Psoas muscle (tissue), 8 donors: Measurements from ENCODE around the gene RRP9. TPM values are rescaled to one million over a fixed set of nuclear protein-coding genes. Genes with fewer than 3 reads are reported as not detected.
A peak's percentile ranks its signal among the peaks of the same experiment; 100 is the strongest.

Experiments
- ATAC-seq, 4 donors: fragments of 200-7000 bp; cut with Tn5 transposase; one replicate each; pipeline ENCODE4 v1.9.1; 2020; ENCODE audit warnings: moderate library complexity in 3 of 4, mild to moderate bottlenecking in 2 of 4
- DNase-seq, 2 donors: peaks; one replicate each; pipeline ENCODE4 v3.0.0-alpha.2; 2020
- H3K27ac ChIP-seq: fragments of 200-600 bp; one replicate; pipeline ENCODE4 v1.8.0; 2022
- H3K27me3 ChIP-seq, 3 donors: fragments of 200-600 bp in 1 of 3; one replicate each; pipeline versions ENCODE4 v1.6.1 to v1.8.0; 2013 to 2022; ENCODE audit warnings: low read length in 2 of 3, mild to moderate bottlenecking in 2 of 3, moderate library complexity in 1 of 3; ENCODE audit not compliant: insufficient read depth in 3 of 3
- H3K36me3 ChIP-seq, 2 donors: fragments of 200-600 bp in 1 of 2; one replicate each; pipeline versions ENCODE4 v1.6.1 to v1.8.0; 2013 to 2022; ENCODE audit warnings: low read depth in 1 of 2, mild to moderate bottlenecking in 1 of 2, moderate library complexity in 1 of 2; ENCODE audit not compliant: insufficient read depth in 1 of 2
- H3K4me1 ChIP-seq: fragments of 200-600 bp; one replicate; pipeline ENCODE4 v1.8.0; 2022
- H3K4me3 ChIP-seq: fragments of 200-600 bp; one replicate; pipeline ENCODE4 v1.8.0; 2022; ENCODE audit warnings: mild to moderate bottlenecking
- H3K9me3 ChIP-seq: fragments of 200-600 bp; one replicate; pipeline ENCODE4 v1.8.0; 2022
- CTCF ChIP-seq: fragments of 200-600 bp; IDR thresholded peaks from one replicate; pipeline ENCODE4 v1.8.0; 2022; ENCODE audit warnings: antibody characterized with exemption
- WGBS, 3 donors: extraction: QIAGEN DNeasy Blood & Tissue Kit; methylation state at CpG; one replicate each; pipeline versions ENCODE4 v1.1.6 to v1.1.7; 2013; 5-methylcytosine and 5-hydroxymethylcytosine counted together
- intact Hi-C, 2 donors: fragments of 100-400 bp; cut with DNase I; formaldehyde crosslinking; loops; one replicate each; pipeline versions ENCODE4 v1.11.0 to v1.14.2; 2022
- polyA plus RNA-seq, 3 donors: library from polyadenylated mRNA; stranded (reverse); fragments of 200-250 nt; gene quantifications; one replicate each; pipeline ENCODE4 v1.2.3, GENCODE V29; 2013
- total RNA-seq, 4 donors: library from RNA; stranded (reverse); fragmentation: NEBNext Ultra II Directional in 2 of 4; extraction: Animal tissue kit (Norgen Biotek cat#: 25700) in 2 of 4; gene quantifications; one replicate each; pipeline versions ENCODE4 v1.2.1 to v1.2.4, GENCODE V29; 2021 to 2023
- donor health status: healthy with polysubstance abuse.
- donor health status: DM: no; HTN: no; CAD: no; lungs with moderate emphysema.
- donor health status: Bipolar disorder and iron deficiency.
- donor health status: healthy.
- donor health status: DM: yes; HTN: yes; CAD: no.
- donor health status: DM: no; HTN: no; CAD: no.
- donor health status: DM: no; HTN: no; CAD: no.
- donor health status: DM: yes; HTN: yes; CAD: no.

The RRP9 gene
- total and polyA plus RNA-seq, 7 donors, result 19.9 to 61.4 (median 28.2) TPM

GRCh38 chr3:51977446-51978142 lies 35.9 kb upstream of the RRP9 start:
- Histone ChIP-seq H3K27me3 (no peaks in the 10 kb centered on the region), H3K4me3 (no peak overlapping the region), H3K9me3 (no peaks in the 10 kb centered on the region), H3K4me1 (peaks cover 28% of the 10 kb centered on the region), H3K27ac (no peak overlapping the region), H3K36me3 (no peaks in the 10 kb centered on the region)
- DNase-seq (no peak), ATAC-seq (no peak)
- no peak for TF ChIP-seq CTCF
- 87 to 91% (median 89%) methylated on average over 8 to 9 of the region's 9 CpGs for WGBS, 3 donors
- intact Hi-C loops, result no loop called here

- 21 to 41% (median 22%) methylated on average over 39 to 46 of the region's 46 CpGs for WGBS, 3 donors
- TF ChIP-seq CTCF, result no peak
- DNase-seq (peak; percentile 76 to 86), ATAC-seq (no peak)
- Histone ChIP-seq H3K9me3 (no peaks in the 10 kb centered on the region), H3K4me1 (peaks cover 22% of the 10 kb centered on the region), H3K27ac (peak overlapping the region; percentile 93), H3K27me3 (no peaks in the 10 kb centered on the region), H3K4me3 (peak overlapping the region; percentile 75), H3K36me3 (no peaks in the 10 kb centered on the region)
- intact Hi-C loops, result loop anchor here in 1 of 2 donors (2.0 kb wide), 1 partner anchor 33 kb away; the partner anchor contains the start of gene PARP3
Measured at GRCh38 chr3:51975852-51976549, 34.3 kb upstream of the RRP9 start.

GRCh38 chr3:51974963-51975851 lies 33.5 kb upstream of the RRP9 start, which contains the start of gene ABHD14A:
TSS of gene ABHD14A (plus strand) at chr3:51975064. CDS start at chr3:51975136, 72 bp downstream.
- WGBS, 3 donors, result 0 to 1% (median 1%) methylated on average over 51 to 63 of the region's 63 CpGs
- Histone ChIP-seq H3K36me3 (no peaks in the 10 kb centered on the region), H3K27ac (peak within 1 kb of the TSS; percentile 93), H3K4me1 (peaks cover 30% of the 10 kb centered on the region), H3K27me3 (no peaks in the 10 kb centered on the region), H3K9me3 (no peaks in the 10 kb centered on the region), H3K4me3 (peak within 1 kb of the TSS; percentile 75)
- DNase-seq (peak; percentile 76 to 88), ATAC-seq (peak; percentile 63 to 82 (median 72))
- intact Hi-C loops, result loop anchor here (1.0 to 2.0 kb wide), 2 partner anchors 32 to 33 kb away; partner anchors contain the start of gene PARP3 (in 2 of the 2)
- TF ChIP-seq CTCF, result no peak

- peak; percentile 50 to 70 for DNase-seq
- Histone ChIP-seq H3K27me3 (no peaks in the 10 kb centered on the region), H3K36me3 (no peaks in the 10 kb centered on the region), H3K27ac (peak overlapping the region; percentile 93), H3K4me3 (peak overlapping the region; percentile 75), H3K4me1 (peaks cover 35% of the 10 kb centered on the region), H3K9me3 (no peaks in the 10 kb centered on the region)
- intact Hi-C loops, result loop anchor here (1.0 to 2.0 kb wide), 2 partner anchors 32 kb away; partner anchors contain the start of gene PARP3 (in 2 of the 2)
- WGBS, 3 donors, result 8 to 15% (median 9%) methylated on average over 30 of the region's 30 CpGs
- no peak for TF ChIP-seq CTCF
- ATAC-seq, result peak; percentile 40 to 57 (median 44)
Measured at GRCh38 chr3:51974277-51974962, 32.7 kb upstream of the RRP9 start.
